Transverse colon (tissue), 4 donors: ENCODE measurements around the gene PPP5C. TPM values are rescaled to one million over a fixed set of nuclear protein-coding genes. Genes with fewer than 3 reads are reported as not detected.

Experiments
- DNase-seq: peaks from one replicate; pipeline ENCODE4 v3.0.0-alpha.2; 2019
- H3K27ac ChIP-seq, 4 donors: fragments of 200-600 bp; sonication (generic); 2 replicates each; pipeline ENCODE4 v1.5.1; 2016 to 2018; ENCODE audit warnings: inconsistent platforms in 4 of 4
- H3K27me3 ChIP-seq: fragments of 200-600 bp; sonication (generic); 2 replicates; pipeline ENCODE4 v1.5.1; 2017; ENCODE audit warnings: inconsistent platforms
- H3K36me3 ChIP-seq, 4 donors: fragments of 200-600 bp; sonication (generic); 2 replicates each; pipeline ENCODE4 v1.5.1; 2017 to 2019; ENCODE audit warnings: inconsistent platforms in 4 of 4
- H3K4me1 ChIP-seq, 4 donors: fragments of 200-600 bp; sonication (generic); 2 replicates each; pipeline ENCODE4 v1.5.1; 2017 to 2020; ENCODE audit warnings: inconsistent platforms in 4 of 4
- H3K4me3 ChIP-seq, 4 donors: fragments of 200-600 bp; sonication (generic); 1 replicate in 1 of 4; 2 replicates in 3 of 4; pipeline versions ENCODE4 v1.5.1 to v1.6.1; 2017 to 2019; ENCODE audit warnings: inconsistent platforms in 4 of 4
- H3K9me3 ChIP-seq, 2 donors: fragments of 200-600 bp; sonication (generic); 2 replicates each; pipeline ENCODE4 v1.5.1; 2017 to 2019; ENCODE audit warnings: inconsistent platforms in 2 of 2
- EP300 ChIP-seq: sonication (generic); formaldehyde crosslinking; IDR thresholded peaks from one replicate; pipeline ENCODE4 v1.6.1; 2017; ENCODE audit warnings: antibody characterized with exemption, low read depth
- POLR2A ChIP-seq: fragments of 450-650 bp; IDR thresholded peaks from one replicate; pipeline ENCODE4 v1.6.1; 2016; ENCODE audit warnings: antibody characterized with exemption, mild to moderate bottlenecking, moderate library complexity
- POLR2AphosphoS5 ChIP-seq, 3 donors: sonication (generic); formaldehyde crosslinking; IDR thresholded peaks; one replicate each; pipeline ENCODE4 v1.6.1; 2016; ENCODE audit warnings: antibody characterized with exemption in 3 of 3
- WGBS, 2 donors: methylation state at CpG; one replicate each; pipeline ENCODE4 v1.1.5; 2018; ENCODE audit warnings: low coverage in 1 of 2; 5-methylcytosine and 5-hydroxymethylcytosine counted together
- in situ Hi-C, 4 donors: fragments of 200-750 bp; cut with MboI; loops; one replicate each; pipeline versions ENCODE4 v1.15.0 to v1.15.1; 2017; ENCODE audit warnings: low sequenced_read_pairs in 3 of 4, low pct_ligation_motif_present in 1 of 4, low pct_unique_long_range_greater_than_20kb in 1 of 4
- intact Hi-C: fragments of 100-400 bp; cut with DNase I; formaldehyde crosslinking; loops from one replicate; pipeline ENCODE4 v1.15.1; 2023; ENCODE audit warnings: low total_unique reads
- total RNA-seq, 4 donors: library from RNA; depleted of rRNA; stranded (reverse); fragments of >200 nt; gene quantifications; one replicate each; pipeline ENCODE4 v1.1.0, GENCODE V29; 2016
- TF ChIP-seq, protein P1 (sequence below), 5 experiments: fragments of 200-600 bp in 3 of 5; fragments of 450-650 bp in 2 of 5; sonication (generic) in 3 of 5; IDR thresholded peaks; 1 replicate in 2 of 5; 2 replicates in 3 of 5; pipeline ENCODE4 v1.5.1; 2016 to 2017; ENCODE audit warnings: antibody characterized with exemption in 5 of 5, inconsistent platforms in 3 of 5, mild to moderate bottlenecking in 2 of 5, moderate library complexity in 1 of 5

PPP5C gene
- total RNA-seq, 4 donors from 2014 or later: 78.8 to 132 (median 96.8) TPM

DNA sequence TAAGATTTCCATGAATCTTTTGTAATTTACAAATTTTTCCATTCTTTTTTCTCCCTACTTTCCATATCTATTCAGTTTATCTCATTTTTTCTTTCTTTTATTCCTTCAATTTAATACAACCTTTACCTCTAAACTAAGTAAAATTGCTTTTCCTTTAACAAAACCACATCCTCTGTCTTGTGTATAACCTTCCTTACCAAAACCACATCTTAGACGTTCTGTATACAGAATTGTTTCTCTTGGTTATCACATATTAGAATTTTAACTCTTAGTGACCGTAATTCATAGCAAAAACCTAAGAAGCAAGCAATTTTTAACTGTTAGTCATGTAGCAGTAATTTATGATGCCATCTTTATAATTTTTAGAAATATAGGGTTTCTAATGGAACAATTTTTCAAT lies 15.0 kb downstream of the PPP5C start:
- no peaks in the 10 kb centered on the region for H3K9me3 ChIP-seq
- 63 to 100% methylated on average over 1 to 2 of the region's 2 CpGs for WGBS, 2 donors
- H3K27me3 ChIP-seq: no peaks in the 10 kb centered on the region
- in situ Hi-C loops (no loop called here), intact Hi-C loops (no loop called here)
- no peaks in the 10 kb centered on the region for H3K4me1 ChIP-seq
- DNase-seq: no peak
- peaks cover 0 to 4% (median 0%) of the 10 kb centered on the region in 4 donors for H3K36me3 ChIP-seq
- no peak overlapping the region for H3K4me3 ChIP-seq
- no peak overlapping the region for H3K27ac ChIP-seq
- no peak for TF ChIP-seq EP300

DNA sequence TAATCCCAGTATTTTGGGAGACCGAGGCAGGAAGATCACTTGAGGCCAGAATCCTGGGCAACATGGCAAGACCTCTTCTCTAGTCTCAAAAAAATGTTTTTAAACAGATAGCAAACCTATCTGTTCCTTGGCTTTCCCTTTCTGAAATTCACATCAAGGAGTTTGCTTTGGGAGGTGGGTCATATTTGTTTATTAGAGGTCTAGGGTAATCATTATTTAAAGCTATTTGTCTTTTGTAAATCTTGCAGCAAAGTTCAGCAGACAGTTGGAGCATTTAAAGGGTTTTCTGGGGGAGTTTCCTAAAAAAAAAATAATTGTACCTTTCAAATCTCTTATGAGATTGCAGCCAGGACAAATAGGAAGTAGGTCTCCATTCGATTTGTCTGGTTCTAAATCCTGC lies 17.5 kb downstream of the PPP5C start:
- Histone ChIP-seq H3K4me3 (no peak overlapping the region), H3K9me3 (no peaks in the 10 kb centered on the region), H3K36me3 (no peaks in the 10 kb centered on the region), H3K27me3 (no peaks in the 10 kb centered on the region), H3K27ac (no peak overlapping the region), H3K4me1 (no peaks in the 10 kb centered on the region)
- intact Hi-C loops (no loop called here), in situ Hi-C loops (no loop called here)
- 83 to 93% methylated on average over 2 of the region's 2 CpGs for WGBS, 2 donors
- TF ChIP-seq POLR2AphosphoS5 (IDR thresholded peaks at IDR 0.05) (no peak), EP300 (no peak), POLR2A (no peak)
- TF ChIP-seq, protein P1, sequence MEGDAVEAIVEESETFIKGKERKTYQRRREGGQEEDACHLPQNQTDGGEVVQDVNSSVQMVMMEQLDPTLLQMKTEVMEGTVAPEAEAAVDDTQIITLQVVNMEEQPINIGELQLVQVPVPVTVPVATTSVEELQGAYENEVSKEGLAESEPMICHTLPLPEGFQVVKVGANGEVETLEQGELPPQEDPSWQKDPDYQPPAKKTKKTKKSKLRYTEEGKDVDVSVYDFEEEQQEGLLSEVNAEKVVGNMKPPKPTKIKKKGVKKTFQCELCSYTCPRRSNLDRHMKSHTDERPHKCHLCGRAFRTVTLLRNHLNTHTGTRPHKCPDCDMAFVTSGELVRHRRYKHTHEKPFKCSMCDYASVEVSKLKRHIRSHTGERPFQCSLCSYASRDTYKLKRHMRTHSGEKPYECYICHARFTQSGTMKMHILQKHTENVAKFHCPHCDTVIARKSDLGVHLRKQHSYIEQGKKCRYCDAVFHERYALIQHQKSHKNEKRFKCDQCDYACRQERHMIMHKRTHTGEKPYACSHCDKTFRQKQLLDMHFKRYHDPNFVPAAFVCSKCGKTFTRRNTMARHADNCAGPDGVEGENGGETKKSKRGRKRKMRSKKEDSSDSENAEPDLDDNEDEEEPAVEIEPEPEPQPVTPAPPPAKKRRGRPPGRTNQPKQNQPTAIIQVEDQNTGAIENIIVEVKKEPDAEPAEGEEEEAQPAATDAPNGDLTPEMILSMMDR (IDR thresholded peaks at IDR 0.05): no peak
- DNase-seq: no peak

GRCh38 chr19:46365561-46365960 lies 18.7 kb downstream of the PPP5C start:
- DNase-seq: no peak
- 94 to 100% methylated on average over 1 to 4 of the region's 4 CpGs for WGBS, 2 donors
- Histone ChIP-seq H3K36me3 (no peaks in the 10 kb centered on the region), H3K4me1 (no peaks in the 10 kb centered on the region), H3K9me3 (no peaks in the 10 kb centered on the region), H3K27me3 (no peaks in the 10 kb centered on the region), H3K27ac (no peak overlapping the region), H3K4me3 (no peak overlapping the region)
- in situ Hi-C loops (no loop called here), intact Hi-C loops (no loop called here)
- TF ChIP-seq, protein P1 (IDR thresholded peaks at IDR 0.05): no peak
- no peak for TF ChIP-seq POLR2A
- TF ChIP-seq POLR2AphosphoS5 (IDR thresholded peaks at IDR 0.05): no peak
- TF ChIP-seq EP300: no peak

- H3K36me3 ChIP-seq: no peaks in the 10 kb centered on the region
- H3K4me3 ChIP-seq: no peak overlapping the region
- WGBS, 2 donors: 84 to 95% methylated on average over 6 to 9 of the region's 9 CpGs
- no peaks in the 10 kb centered on the region for H3K9me3 ChIP-seq
- H3K4me1 ChIP-seq: no peaks in the 10 kb centered on the region
- in situ Hi-C loops: no loop called here
- H3K27me3 ChIP-seq: no peaks in the 10 kb centered on the region
- no peak for DNase-seq
- intact Hi-C loops: no loop called here
- TF ChIP-seq, protein P1 (IDR thresholded peaks at IDR 0.05): no peak
- no peak for TF ChIP-seq POLR2A
- no peak for TF ChIP-seq POLR2AphosphoS5 (IDR thresholded peaks at IDR 0.05)
- H3K27ac ChIP-seq: no peak overlapping the region
Measured at GRCh38 chr19:46366620-46367292, 19.9 kb downstream of the PPP5C start.

DNA sequence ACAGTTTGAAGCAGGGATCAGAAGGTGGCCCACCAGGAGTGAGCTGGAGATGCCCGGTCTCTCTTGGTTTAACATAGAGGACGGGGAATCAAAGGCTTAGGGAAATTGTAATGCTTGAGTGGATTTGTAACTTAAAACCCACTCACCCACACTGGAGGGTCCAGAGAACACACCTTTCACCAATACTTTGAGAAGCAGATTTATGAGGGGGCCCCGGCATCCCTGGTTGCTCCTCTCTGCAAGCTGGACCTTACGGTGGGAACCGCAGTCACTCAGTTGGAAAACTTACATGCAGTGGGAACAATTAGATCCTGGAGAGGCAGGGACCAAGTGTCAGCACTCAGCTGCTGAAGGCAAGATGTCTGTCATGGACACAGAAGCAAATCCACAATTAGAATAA lies 20.5 kb downstream of the PPP5C start:
- H3K4me3 ChIP-seq: no peak overlapping the region
- in situ Hi-C loops: no loop called here
- H3K36me3 ChIP-seq: no peaks in the 10 kb centered on the region
- H3K27me3 ChIP-seq: no peaks in the 10 kb centered on the region
- no peak for DNase-seq
- TF ChIP-seq EP300: no peak
- no peak for TF ChIP-seq POLR2AphosphoS5 (IDR thresholded peaks at IDR 0.05)
- TF ChIP-seq, protein P1 (IDR thresholded peaks at IDR 0.05): no peak
- TF ChIP-seq POLR2A: no peak
- H3K9me3 ChIP-seq: no peaks in the 10 kb centered on the region
- WGBS, 2 donors: 98 to 100% methylated on average over 1 to 5 of the region's 5 CpGs
- no peak overlapping the region for H3K27ac ChIP-seq
- peaks cover 0 to 4% (median 1%) of the 10 kb centered on the region in 4 donors for H3K4me1 ChIP-seq
- intact Hi-C loops: no loop called here
